Lung (tissue), 12 donors: Measurements from ENCODE around the gene HOMER2. TPM values are rescaled to one million over a fixed set of nuclear protein-coding genes. Genes with fewer than 3 reads are reported as not detected.
"Not testable (repeated sequence)": the region's sequence is repeated elsewhere in the genome, so short reads cannot be mapped to it uniquely, and the experiment has no call there.

ENCODE experiments used
- ATAC-seq: fragments of 200-7000 bp; cut with Tn5 transposase; one replicate; pipeline ENCODE4 v1.9.1; 2020; ENCODE audit warnings: moderate number of reproducible peaks; ENCODE audit not compliant: insufficient read depth, low FRiP score
- DNase-seq, 3 donors: peaks; one replicate each; pipeline ENCODE4 v3.0.0-alpha.2; 2013 to 2017
- H3K27ac ChIP-seq, 2 donors: one replicate each; pipeline ENCODE4 v1.5.1; 2013; ENCODE audit warnings: mild to moderate bottlenecking in 2 of 2, moderate library complexity in 2 of 2, control low read depth in 1 of 2, inconsistent platforms in 1 of 2, low read depth in 1 of 2, low read length in 1 of 2
- H3K27me3 ChIP-seq, 3 donors: one replicate each; pipeline ENCODE4 v1.5.1; 2013; ENCODE audit warnings: low read length in 2 of 3; ENCODE audit not compliant: control insufficient read depth in 3 of 3, insufficient read depth in 3 of 3
- H3K36me3 ChIP-seq, 4 donors: one replicate each; pipeline ENCODE4 v1.5.1; 2013; ENCODE audit warnings: low read length in 4 of 4, mild to moderate bottlenecking in 1 of 4, moderate library complexity in 1 of 4; ENCODE audit not compliant: control insufficient read depth in 4 of 4, insufficient read depth in 4 of 4
- H3K4me1 ChIP-seq, 5 donors: one replicate each; pipeline ENCODE4 v1.5.1; 2013; ENCODE audit warnings: low read length in 5 of 5, mild to moderate bottlenecking in 2 of 5, moderate library complexity in 1 of 5; ENCODE audit not compliant: control insufficient read depth in 5 of 5, insufficient read depth in 5 of 5
- H3K4me3 ChIP-seq: one replicate; pipeline ENCODE4 v1.5.1; 2013; ENCODE audit warnings: mild to moderate bottlenecking, control low read depth, moderate library complexity
- H3K9ac ChIP-seq, 2 donors: one replicate each; pipeline ENCODE4 v1.5.1; 2013; ENCODE audit warnings: low read length in 2 of 2, control low read depth in 1 of 2; ENCODE audit not compliant: insufficient read depth in 1 of 2
- H3K9me3 ChIP-seq, 4 donors: one replicate each; pipeline ENCODE4 v1.5.1; 2013; ENCODE audit warnings: low read length in 3 of 4, mild to moderate bottlenecking in 1 of 4, moderate library complexity in 1 of 4; ENCODE audit not compliant: control insufficient read depth in 4 of 4, insufficient read depth in 3 of 4
- WGBS, 2 donors: extraction: QIAGEN DNeasy Blood & Tissue Kit; methylation state at CpG; one replicate each; pipeline ENCODE4 v1.1.7; 2013; 5-methylcytosine and 5-hydroxymethylcytosine counted together
- polyA plus RNA-seq, 2 donors: library from polyadenylated mRNA; stranded (reverse); fragments of 200-250 nt; gene quantifications; one replicate each; pipeline ENCODE4 v1.2.1, GENCODE V29; 2013
- total RNA-seq, 2 donors: library from RNA; depleted of rRNA in 1 of 2; stranded (reverse); fragments of >200 nt in 1 of 2; gene quantifications; one replicate each; pipeline ENCODE4 v1.2.1, GENCODE V29; 2014 to 2021
- TF ChIP-seq, protein P1 (sequence below): IDR thresholded peaks from 2 replicates; pipeline ENCODE4 v1.5.1; 2012; ENCODE audit warnings: mild to moderate bottlenecking; ENCODE audit errors: control extremely low read depth, extremely low read depth
- donor health status: control.
- donor health status: control.
- donor health status: Bipolar disorder and iron deficiency.
- donor health status: healthy.
- donor health status: DM: yes; HTN: yes; CAD: no.

The HOMER2 gene
- total and polyA plus RNA-seq, 4 donors: 7.5 to 18.1 (median 11.6) TPM

DNA sequence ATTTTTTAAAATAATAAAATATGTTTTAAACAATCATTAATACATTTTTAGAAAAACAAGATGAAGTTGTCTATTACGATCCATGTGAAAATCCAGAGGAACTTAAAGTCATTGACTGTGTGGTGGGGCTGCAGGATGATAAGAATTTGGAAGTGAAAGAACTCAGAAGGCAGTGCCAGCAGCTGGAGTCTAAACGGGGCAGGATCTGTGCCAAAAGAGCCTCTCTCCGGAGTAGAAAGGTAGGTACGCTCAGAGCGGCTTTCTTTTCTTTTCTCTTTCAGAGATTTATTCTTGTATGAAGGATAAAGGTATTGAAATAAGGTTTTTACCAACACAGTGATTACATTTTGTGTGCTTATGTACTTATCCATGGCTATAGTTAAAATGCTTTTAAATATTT, 129.5 kb downstream of the HOMER2 start:
- WGBS, 2 donors: 92 to 95% methylated on average over 5 of the region's 5 CpGs

DNA sequence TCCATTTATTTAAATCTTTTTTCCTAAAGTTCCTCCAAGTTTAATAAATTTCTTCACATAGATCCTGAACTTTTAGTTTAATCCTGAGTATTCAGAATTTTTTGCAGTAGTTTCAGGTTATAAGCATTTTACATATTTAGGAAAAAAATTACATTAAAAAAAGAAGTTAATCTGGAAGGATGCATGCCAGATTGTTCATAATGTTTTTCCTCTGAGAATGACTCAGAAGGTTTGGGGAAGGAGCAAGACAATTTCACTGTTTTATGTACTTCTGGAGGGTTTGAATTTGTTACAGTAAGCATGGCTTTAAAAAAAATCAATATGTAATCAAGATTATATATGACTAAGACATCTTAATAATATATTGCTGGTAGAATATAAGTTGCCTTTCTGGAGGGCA, 130.7 kb downstream of the HOMER2 start:
- peaks cover 23 to 37% (median 28%) of the 10 kb centered on the region in 4 donors for H3K36me3 ChIP-seq
- not testable (repeated sequence) for ATAC-seq, DNase-seq

More for the DNA sequence above, 129.5 kb downstream of the HOMER2 start:
- H3K4me1 ChIP-seq: no peaks in the 10 kb centered on the region
- H3K9ac ChIP-seq: no peak overlapping the region
- H3K27me3 ChIP-seq: no peaks in the 10 kb centered on the region
- H3K9me3 ChIP-seq: no peaks in the 10 kb centered on the region
- TF ChIP-seq, protein P1, sequence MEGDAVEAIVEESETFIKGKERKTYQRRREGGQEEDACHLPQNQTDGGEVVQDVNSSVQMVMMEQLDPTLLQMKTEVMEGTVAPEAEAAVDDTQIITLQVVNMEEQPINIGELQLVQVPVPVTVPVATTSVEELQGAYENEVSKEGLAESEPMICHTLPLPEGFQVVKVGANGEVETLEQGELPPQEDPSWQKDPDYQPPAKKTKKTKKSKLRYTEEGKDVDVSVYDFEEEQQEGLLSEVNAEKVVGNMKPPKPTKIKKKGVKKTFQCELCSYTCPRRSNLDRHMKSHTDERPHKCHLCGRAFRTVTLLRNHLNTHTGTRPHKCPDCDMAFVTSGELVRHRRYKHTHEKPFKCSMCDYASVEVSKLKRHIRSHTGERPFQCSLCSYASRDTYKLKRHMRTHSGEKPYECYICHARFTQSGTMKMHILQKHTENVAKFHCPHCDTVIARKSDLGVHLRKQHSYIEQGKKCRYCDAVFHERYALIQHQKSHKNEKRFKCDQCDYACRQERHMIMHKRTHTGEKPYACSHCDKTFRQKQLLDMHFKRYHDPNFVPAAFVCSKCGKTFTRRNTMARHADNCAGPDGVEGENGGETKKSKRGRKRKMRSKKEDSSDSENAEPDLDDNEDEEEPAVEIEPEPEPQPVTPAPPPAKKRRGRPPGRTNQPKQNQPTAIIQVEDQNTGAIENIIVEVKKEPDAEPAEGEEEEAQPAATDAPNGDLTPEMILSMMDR: no peak
- no peak overlapping the region for H3K27ac ChIP-seq
- no peak for DNase-seq
- no peak overlapping the region for H3K4me3 ChIP-seq
- H3K36me3 ChIP-seq: peaks cover 24 to 43% (median 29%) of the 10 kb centered on the region in 4 donors
- no peak for ATAC-seq

DNA sequence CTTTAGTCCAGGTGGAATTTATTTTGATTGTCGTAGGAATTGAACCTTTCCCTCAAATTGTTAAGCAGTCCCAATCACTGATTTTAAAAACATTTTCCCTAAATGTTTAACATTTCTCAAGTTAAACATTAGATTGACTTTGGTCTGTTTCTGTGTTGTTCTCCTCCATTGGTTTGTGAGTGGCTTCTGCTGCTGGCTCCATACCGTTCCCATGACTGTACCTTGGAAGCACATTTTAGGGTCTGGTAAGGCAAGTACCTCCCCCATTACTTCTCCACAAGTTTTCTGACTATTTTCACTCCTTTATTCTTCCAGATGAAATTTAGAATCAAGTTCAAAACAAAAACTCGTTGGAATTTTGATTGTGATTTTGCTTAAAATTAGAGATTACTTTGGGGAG, 131.1 kb downstream of the HOMER2 start:
- not testable (repeated sequence) for DNase-seq
- peaks cover 24 to 40% (median 28%) of the 10 kb centered on the region in 4 donors for H3K36me3 ChIP-seq

More for the DNA sequence above, 130.7 kb downstream of the HOMER2 start:
- H3K27ac ChIP-seq, H3K27me3 ChIP-seq, H3K9ac ChIP-seq, H3K4me1 ChIP-seq, H3K4me3 ChIP-seq, H3K9me3 ChIP-seq: not testable (repeated sequence)

GRCh38 chr15:82820128-82820527, 132.4 kb downstream of the HOMER2 start:
- no peak for DNase-seq
- H3K9ac ChIP-seq: no peak overlapping the region
- H3K4me1 ChIP-seq: no peaks in the 10 kb centered on the region
- H3K9me3 ChIP-seq: no peaks in the 10 kb centered on the region
- no peak overlapping the region for H3K4me3 ChIP-seq
- TF ChIP-seq, protein P1: no peak
- H3K27ac ChIP-seq: no peak overlapping the region
- no peaks in the 10 kb centered on the region for H3K27me3 ChIP-seq
- no peak for ATAC-seq
- peaks cover 21 to 44% (median 27%) of the 10 kb centered on the region in 4 donors for H3K36me3 ChIP-seq

More for the DNA sequence above, 131.1 kb downstream of the HOMER2 start:
- not testable (repeated sequence) for H3K4me3 ChIP-seq, H3K27ac ChIP-seq, H3K9ac ChIP-seq, H3K9me3 ChIP-seq, H3K27me3 ChIP-seq, ATAC-seq, H3K4me1 ChIP-seq
- WGBS, 2 donors: 88 to 95% methylated on average over 3 of the region's 3 CpGs
